Muscle of leg (tissue), 11 donors: ENCODE measurements around the gene CRACR2B. TPM values are rescaled to one million over a fixed set of nuclear protein-coding genes. Genes with fewer than 3 reads are reported as not detected.
A peak's percentile ranks its signal among the peaks of the same experiment; 100 is the strongest.

Experiments
- DNase-seq: peaks from one replicate; pipeline ENCODE4 v3.0.0; 2013
- H3K27ac ChIP-seq: one replicate; pipeline ENCODE4 v1.5.1; 2013; ENCODE audit warnings: mild to moderate bottlenecking, low read length, control low read depth
- H3K27me3 ChIP-seq: one replicate; pipeline ENCODE4 v1.6.1; 2013; ENCODE audit warnings: low read length; ENCODE audit not compliant: control insufficient read depth, insufficient read depth
- H3K36me3 ChIP-seq: one replicate; pipeline ENCODE4 v1.6.1; 2013; ENCODE audit warnings: low read length; ENCODE audit not compliant: control insufficient read depth, insufficient read depth
- H3K4me1 ChIP-seq: one replicate; pipeline ENCODE4 v1.6.1; 2013; ENCODE audit warnings: low read length; ENCODE audit not compliant: control insufficient read depth, insufficient read depth
- H3K4me3 ChIP-seq: one replicate; pipeline ENCODE4 v1.5.1; 2013; ENCODE audit warnings: low read length, control low read depth
- H3K9me3 ChIP-seq: replicated peaks from 2 replicates; pipeline ENCODE4 v1.6.1; 2013; ENCODE audit warnings: low read depth, low read length; ENCODE audit not compliant: control insufficient read depth
- WGBS: methylation state at CpG from one replicate; pipeline ENCODE4 v1.1.5; 2013; ENCODE audit warnings: missing lambda C conversion rate; ENCODE audit not compliant: insufficient coverage; 5-methylcytosine and 5-hydroxymethylcytosine counted together
- polyA plus RNA-seq, 8 donors: library from polyadenylated mRNA; unstranded; fragments of 120-200 nt; gene quantifications; one replicate each; pipeline versions ENCODE4 v1.2.1 to v1.2.3, GENCODE V29; 2013; ENCODE audit warnings: inconsistent platforms in 1 of 8, low replicate concordance in 1 of 8; ENCODE audit not compliant: insufficient read length in 8 of 8, insufficient read depth in 1 of 8
- total RNA-seq: library from RNA; stranded (reverse); fragments of 120-200 nt; gene quantifications from one replicate; pipeline ENCODE4 v1.2.4, GENCODE V29; 2013

The CRACR2B gene
- total and polyA plus RNA-seq, 9 donors = 6.9 to 22.0 (median 12.8) TPM

GRCh38 chr11:811446-812245 lies 16.1 kb upstream of the CRACR2B start:
- peak; percentile 51 for DNase-seq
- Histone ChIP-seq H3K27me3 (no peaks in the 10 kb centered on the region), H3K27ac (peak overlapping the region; percentile 32), H3K9me3 (no peaks in the 10 kb centered on the region), H3K4me3 (no peak overlapping the region), H3K4me1 (peaks cover 33% of the 10 kb centered on the region), H3K36me3 (peaks cover 39% of the 10 kb centered on the region)
- WGBS = 78% methylated on average over 11 of the region's 14 CpGs

GRCh38 chr11:812390-812789 lies 15.3 kb upstream of the CRACR2B start:
- peaks cover 33% of the 10 kb centered on the region for H3K4me1 ChIP-seq
- H3K27me3 ChIP-seq = no peaks in the 10 kb centered on the region
- H3K36me3 ChIP-seq = peaks cover 39% of the 10 kb centered on the region
- DNase-seq = no peak
- WGBS = 70% methylated on average over 1 of the region's 3 CpGs
- H3K4me3 ChIP-seq = no peak overlapping the region
- H3K27ac ChIP-seq = no peak overlapping the region
- H3K9me3 ChIP-seq = no peaks in the 10 kb centered on the region

GRCh38 chr11:813072-813455 lies 14.7 kb upstream of the CRACR2B start:
- no peak overlapping the region for H3K27ac ChIP-seq
- H3K36me3 ChIP-seq = peaks cover 39% of the 10 kb centered on the region
- no peak overlapping the region for H3K4me3 ChIP-seq
- peaks cover 33% of the 10 kb centered on the region for H3K4me1 ChIP-seq
- 100% methylated on average over 1 of the region's 6 CpGs for WGBS
- no peaks in the 10 kb centered on the region for H3K27me3 ChIP-seq
- no peaks in the 10 kb centered on the region for H3K9me3 ChIP-seq
- DNase-seq = no peak

- H3K4me1 ChIP-seq = peaks cover 31% of the 10 kb centered on the region
- H3K36me3 ChIP-seq = peaks cover 39% of the 10 kb centered on the region
- no peak overlapping the region for H3K27ac ChIP-seq
- WGBS = 85% methylated on average over 4 of the region's 9 CpGs
- H3K9me3 ChIP-seq = no peaks in the 10 kb centered on the region
- H3K4me3 ChIP-seq = no peak overlapping the region
- no peaks in the 10 kb centered on the region for H3K27me3 ChIP-seq
- DNase-seq = no peak
These were observed 14.1 kb upstream of the CRACR2B start for GRCh38 chr11:813456-814096.

- Histone ChIP-seq H3K27ac (no peak overlapping the region), H3K4me3 (no peak overlapping the region), H3K36me3 (peaks cover 39% of the 10 kb centered on the region), H3K27me3 (no peaks in the 10 kb centered on the region), H3K9me3 (no peaks in the 10 kb centered on the region), H3K4me1 (peaks cover 33% of the 10 kb centered on the region)
- WGBS = 75% methylated on average over 8 of the region's 11 CpGs
- DNase-seq = no peak
These were observed 11.9 kb upstream of the CRACR2B start for GRCh38 chr11:815675-816432.

- H3K9me3 ChIP-seq = no peaks in the 10 kb centered on the region
- WGBS = 61% methylated on average over 2 of the region's 11 CpGs
- no peak for DNase-seq
These were observed 11.3 kb upstream of the CRACR2B start for GRCh38 chr11:816433-816779.

GRCh38 chr11:818396-819128 lies 9.2 kb upstream of the CRACR2B start, which contains the start of gene PNPLA2:
TSS of gene PNPLA2 (plus strand) at chr11:818914. CDS start at chr11:819719, 805 bp downstream.
- H3K27ac ChIP-seq = peak within 1 kb of the TSS; percentile 59
- H3K4me3 ChIP-seq = peak within 1 kb of the TSS; percentile 73
- peaks cover 25% of the 10 kb centered on the region for H3K36me3 ChIP-seq
- H3K27me3 ChIP-seq = no peaks in the 10 kb centered on the region
- WGBS = 17% methylated on average over 19 of the region's 20 CpGs
- H3K9me3 ChIP-seq = no peaks in the 10 kb centered on the region
- H3K4me1 ChIP-seq = peaks cover 35% of the 10 kb centered on the region
- DNase-seq = no peak

More at GRCh38 chr11:816433-816779, 11.3 kb upstream of the CRACR2B start:
- H3K4me3 ChIP-seq = no peak overlapping the region
- peaks cover 36% of the 10 kb centered on the region for H3K36me3 ChIP-seq
- no peaks in the 10 kb centered on the region for H3K27me3 ChIP-seq
- H3K27ac ChIP-seq = no peak overlapping the region
- H3K4me1 ChIP-seq = peaks cover 33% of the 10 kb centered on the region

GRCh38 chr11:819129-819931 lies 8.4 kb upstream of the CRACR2B start:
- WGBS = under 1% methylated on average over 92 of the region's 96 CpGs
- Histone ChIP-seq H3K9me3 (no peaks in the 10 kb centered on the region), H3K36me3 (peaks cover 28% of the 10 kb centered on the region), H3K4me3 (peak overlapping the region; percentile 73), H3K27me3 (no peaks in the 10 kb centered on the region), H3K27ac (peak overlapping the region; percentile 59), H3K4me1 (peaks cover 42% of the 10 kb centered on the region)
- peak; percentile 95 for DNase-seq

- Histone ChIP-seq H3K27ac (peak overlapping the region; percentile 42), H3K9me3 (no peaks in the 10 kb centered on the region), H3K36me3 (peaks cover 27% of the 10 kb centered on the region), H3K27me3 (no peaks in the 10 kb centered on the region), H3K4me1 (peaks cover 48% of the 10 kb centered on the region), H3K4me3 (peak overlapping the region; percentile 73)
- peak; percentile 80 for DNase-seq
- 4% methylated on average over 46 of the region's 47 CpGs for WGBS
These were observed 7.6 kb upstream of the CRACR2B start for GRCh38 chr11:819943-820649.
